GM18907 (cell line): Measurements from ENCODE around the gene HEY2.
"Not testable (repeated sequence)": the region's sequence is repeated elsewhere in the genome, so short reads cannot be mapped to it uniquely, and the experiment has no call there.

Experiments
- ATAC-seq: cut with Tn5 transposase; IDR thresholded peaks from one replicate; pipeline ENCODE4 v1.9.1; 2021; ENCODE audit warnings: mild to moderate bottlenecking, moderate library complexity; ENCODE audit not compliant: unreplicated experiment

Gene HEY2

GRCh38 chr6:125793863-125794262, 44.4 kb downstream of the HEY2 start:
- no peak for ATAC-seq

DNA sequence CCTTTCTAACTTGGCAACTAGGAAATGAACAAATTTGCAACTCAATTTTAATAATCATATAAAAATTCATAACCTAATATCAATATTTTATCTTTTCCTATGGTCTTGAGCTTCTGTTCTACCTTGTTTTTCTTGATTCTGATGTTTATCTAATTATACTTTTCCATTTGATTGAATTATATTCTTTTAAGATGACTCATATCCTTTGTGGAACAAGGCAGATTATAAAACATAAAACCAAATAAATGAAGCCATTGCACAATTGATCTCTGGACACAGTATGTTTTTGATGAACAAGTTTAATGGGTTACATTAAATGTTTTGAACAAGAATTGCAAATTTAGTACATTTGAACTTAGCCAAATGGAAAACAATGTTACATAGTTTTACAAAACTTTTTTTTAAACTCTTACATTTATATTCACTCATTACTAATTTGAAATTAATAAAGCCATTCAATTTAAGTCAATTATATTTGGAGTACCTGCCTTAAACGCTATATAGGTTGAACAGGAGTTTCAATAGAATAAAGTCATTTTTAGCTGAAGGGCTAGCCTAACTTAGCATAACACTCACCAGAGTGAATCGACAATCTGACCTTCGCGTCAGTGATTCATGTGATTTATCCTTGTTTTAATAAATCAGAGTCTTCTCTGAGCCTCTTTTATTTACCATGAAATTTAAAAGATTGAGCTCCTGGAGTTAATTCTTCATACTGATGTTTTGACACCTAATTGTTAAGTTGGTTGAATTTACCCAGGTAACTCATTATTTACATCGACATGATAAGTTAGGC, 45.1 kb downstream of the HEY2 start:
- no peak for ATAC-seq

GRCh38 chr6:125795301-125795700, 45.9 kb downstream of the HEY2 start:
- no peak for ATAC-seq

- no peak for ATAC-seq
These were observed 47.9 kb downstream of the HEY2 start for GRCh38 chr6:125797120-125797885.

DNA sequence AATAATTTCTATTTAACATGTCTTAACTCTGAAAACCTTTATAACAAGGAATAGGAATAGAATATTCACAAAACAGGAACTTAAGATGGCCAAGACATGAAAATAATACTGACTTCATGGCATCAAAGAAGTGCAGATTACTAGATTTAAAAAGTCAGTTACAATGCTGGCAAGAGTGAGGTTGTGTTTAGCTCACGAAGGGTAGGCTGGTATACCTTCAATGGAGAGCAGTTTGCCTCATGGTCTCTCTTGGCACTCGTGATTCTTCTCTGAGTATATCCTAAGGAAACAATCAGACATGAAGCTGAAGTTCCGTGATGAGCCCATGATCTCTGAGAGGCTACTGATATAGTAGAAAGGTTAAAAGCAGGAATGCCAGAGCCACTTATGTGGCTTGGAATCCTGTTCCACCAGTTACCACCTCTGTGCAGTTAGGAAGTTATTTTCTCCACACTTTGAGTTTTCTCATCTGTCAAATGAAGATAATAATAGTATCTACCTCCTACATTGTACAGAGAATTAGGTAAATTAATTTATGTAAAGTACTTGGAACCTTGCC, 48.5 kb downstream of the HEY2 start:
- no peak for ATAC-seq

DNA sequence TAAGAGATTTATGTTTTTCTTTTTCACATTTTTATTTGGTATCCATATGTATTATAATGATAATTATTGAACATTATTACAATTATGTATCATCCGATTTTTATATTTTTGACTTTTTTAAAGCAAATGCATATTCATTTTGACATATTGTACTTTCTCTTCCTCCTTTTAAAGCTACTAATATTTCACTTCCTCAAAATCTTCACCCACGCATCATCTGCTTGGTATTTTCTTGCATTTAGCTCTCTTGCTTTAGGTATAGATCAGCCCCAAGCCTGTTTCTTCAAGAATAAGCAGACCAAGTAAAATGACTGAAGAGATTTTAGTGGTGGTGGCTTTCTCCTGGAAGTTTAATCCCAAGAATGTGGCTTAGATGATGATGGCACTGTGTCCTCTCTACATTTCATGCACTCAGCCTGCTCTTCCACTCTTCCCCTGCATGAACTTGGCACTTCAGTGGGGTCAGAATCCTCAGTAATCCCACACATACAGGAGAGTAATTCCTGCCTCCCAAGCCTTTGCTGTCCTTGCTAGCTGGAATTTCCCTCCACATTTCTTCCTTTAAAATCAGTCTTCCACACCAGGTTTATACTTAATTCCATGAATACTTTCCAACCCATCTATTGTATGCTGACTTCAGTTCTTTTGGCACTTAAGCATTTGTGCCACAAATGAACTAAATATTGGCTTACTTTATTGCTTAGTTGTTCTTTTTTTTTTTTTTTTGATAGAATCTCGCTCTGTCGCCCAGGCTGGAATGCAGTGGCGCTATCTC, 49.5 kb downstream of the HEY2 start:
- peak; percentile 85 for ATAC-seq

GRCh38 chr6:125802383-125802782, 53.0 kb downstream of the HEY2 start:
- no peak for ATAC-seq

GRCh38 chr6:125802943-125803377, 53.5 kb downstream of the HEY2 start:
- ATAC-seq = no peak

- ATAC-seq = peak; percentile 53
These were observed 54.8 kb downstream of the HEY2 start for GRCh38 chr6:125804264-125804663.

DNA sequence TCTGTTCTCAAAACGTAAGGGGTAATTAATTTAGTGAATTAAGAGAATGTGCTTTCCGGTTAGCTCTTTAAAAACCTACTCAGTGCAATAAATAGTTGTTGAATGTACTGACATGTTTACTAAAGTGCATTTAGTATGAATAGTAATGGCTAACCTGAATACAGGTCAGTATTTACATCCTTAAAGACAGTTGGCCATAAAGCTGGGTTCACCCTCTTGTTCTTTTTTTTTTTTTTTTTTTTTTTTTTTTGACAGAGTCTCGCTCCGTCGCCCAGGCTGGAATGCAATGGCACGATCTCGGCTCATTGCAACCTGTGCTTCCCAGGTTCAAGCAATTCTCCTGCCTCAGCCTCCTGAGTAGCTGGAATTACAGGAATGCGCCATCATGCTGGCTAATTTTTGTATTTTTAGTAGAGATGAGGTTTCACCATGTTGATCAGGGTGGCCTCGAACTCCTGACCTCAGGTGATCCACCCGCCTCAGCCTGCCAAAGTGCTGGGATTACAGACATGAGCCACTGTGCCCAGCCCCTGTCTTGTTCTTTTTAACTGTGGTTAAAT, 55.5 kb downstream of the HEY2 start:
- ATAC-seq = not testable (repeated sequence)

DNA sequence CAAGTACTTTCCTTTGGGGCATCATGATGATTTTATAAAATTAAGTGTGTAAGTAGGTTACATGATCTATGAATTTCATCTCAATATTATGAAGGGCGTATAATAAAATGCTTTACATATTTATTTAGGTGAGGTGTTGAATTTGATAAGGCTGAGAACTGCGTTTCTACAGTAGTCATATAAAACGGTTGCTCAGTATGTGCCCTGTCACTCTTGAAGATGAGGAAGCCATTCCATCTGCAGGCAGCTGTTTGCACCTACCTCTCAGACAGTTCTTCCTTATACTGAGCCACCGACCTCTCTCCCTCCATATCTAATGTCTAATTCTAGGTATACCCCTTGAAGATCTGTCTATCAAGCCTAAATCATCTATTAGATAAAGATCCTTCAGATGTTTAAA, 57.4 kb downstream of the HEY2 start:
- ATAC-seq = no peak

- ATAC-seq = peak; percentile 45
These were observed 57.9 kb downstream of the HEY2 start for GRCh38 chr6:125807293-125807692.

DNA sequence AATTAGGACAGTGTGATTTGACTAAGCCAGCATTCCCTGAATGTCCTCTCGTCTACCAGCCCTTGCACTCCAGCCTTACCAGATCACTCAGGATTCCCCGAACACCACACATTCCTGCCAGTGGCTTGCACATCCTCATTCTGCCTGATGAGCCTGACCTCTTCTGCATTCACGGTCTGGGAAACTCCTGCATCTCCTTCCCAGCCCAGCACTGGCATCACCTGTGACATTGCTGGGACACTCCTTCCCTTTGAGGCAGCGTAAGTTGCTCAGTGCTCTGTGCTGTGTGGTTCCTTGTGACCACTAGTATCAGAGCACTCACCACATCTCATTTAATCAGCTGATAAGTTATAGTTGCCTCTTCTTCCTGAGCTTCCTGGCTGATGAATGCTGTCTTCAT, 58.6 kb downstream of the HEY2 start:
- peak; percentile 32 for ATAC-seq

- ATAC-seq = no peak
These were observed 59.2 kb downstream of the HEY2 start for GRCh38 chr6:125808591-125808990.

- no peak for ATAC-seq
These were observed 60.2 kb downstream of the HEY2 start for GRCh38 chr6:125809570-125810170.

DNA sequence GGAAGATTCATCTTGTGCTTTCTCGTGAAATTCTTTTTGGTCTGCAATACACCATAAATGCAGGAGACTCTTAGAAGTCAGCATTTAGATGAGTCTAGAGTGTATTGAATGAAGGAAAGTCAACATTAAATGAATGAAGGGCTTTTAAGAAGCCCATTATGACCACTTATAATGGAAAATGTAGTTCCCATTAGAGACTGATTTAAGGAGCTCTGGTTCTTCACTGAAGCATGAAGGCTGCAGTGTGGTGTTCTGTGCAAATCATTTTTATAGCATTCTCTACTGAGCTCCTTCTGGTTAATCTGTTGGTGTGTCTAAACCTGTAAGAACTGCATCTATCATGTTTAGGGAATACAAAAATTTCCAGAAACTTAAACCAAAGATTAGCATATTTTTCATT, 61.0 kb downstream of the HEY2 start:
- ATAC-seq = no peak
